ENCODE results near the gene BLID. TPM values are rescaled to one million over a fixed set of nuclear protein-coding genes. Genes with fewer than 3 reads are reported as not detected.

BLID gene
- total RNA-seq, 1 donor from 2014 or later: 1.4 TPM

GRCh38 chr11:122095681-122096262, 20.2 kb downstream of the BLID start:
- no peak for DNase-seq (ENCODE audit: low spot score in 2 of 2, unreplicated experiment in 2 of 2)

GRCh38 chr11:122094836-122095235, 21.2 kb downstream of the BLID start:
- no peak for DNase-seq (ENCODE audit: low spot score in 2 of 2, unreplicated experiment in 2 of 2)
- Mint-ChIP-seq H3K27ac (no peak overlapping the region), H3K36me3 (peaks cover 26% of the 10 kb centered on the region), H3K9me3 (peaks cover 6% of the 10 kb centered on the region), H3K4me1 (peaks cover 36% of the 10 kb centered on the region), H3K27me3 (ENCODE audit: low read depth) (no peaks in the 10 kb centered on the region), H3K4me3 (no peak overlapping the region)
- TF ChIP-seq CTCF (IDR thresholded peaks at IDR 0.05; ENCODE audit: unreplicated experiment): no peak

More at GRCh38 chr11:122095681-122096262, 20.2 kb downstream of the BLID start:
- Mint-ChIP-seq H3K4me1 (peaks cover 36% of the 10 kb centered on the region), H3K9me3 (peaks cover 6% of the 10 kb centered on the region), H3K27me3 (ENCODE audit: low read depth) (no peaks in the 10 kb centered on the region), H3K4me3 (no peak overlapping the region), H3K27ac (peak overlapping the region; percentile 93), H3K36me3 (peaks cover 24% of the 10 kb centered on the region)
- TF ChIP-seq CTCF (IDR thresholded peaks at IDR 0.05; ENCODE audit: unreplicated experiment): no peak

- no peak for TF ChIP-seq CTCF (IDR thresholded peaks at IDR 0.05; ENCODE audit: unreplicated experiment)
- Mint-ChIP-seq H3K9me3 (peaks cover 6% of the 10 kb centered on the region), H3K36me3 (peaks cover 35% of the 10 kb centered on the region), H3K4me1 (peaks cover 36% of the 10 kb centered on the region), H3K4me3 (no peak overlapping the region), H3K27ac (no peak overlapping the region), H3K27me3 (ENCODE audit: low read depth) (no peaks in the 10 kb centered on the region)
- DNase-seq (ENCODE audit: low spot score in 2 of 2, unreplicated experiment in 2 of 2): no peak
Measured at GRCh38 chr11:122093731-122094275, 22.2 kb downstream of the BLID start.

GRCh38 chr11:122091835-122092234, 24.2 kb downstream of the BLID start:
- Mint-ChIP-seq H3K36me3 (peaks cover 46% of the 10 kb centered on the region), H3K9me3 (peaks cover 6% of the 10 kb centered on the region), H3K27ac (peak overlapping the region; percentile 27), H3K4me1 (peaks cover 22% of the 10 kb centered on the region), H3K27me3 (ENCODE audit: low read depth) (no peaks in the 10 kb centered on the region), H3K4me3 (no peak overlapping the region)
- DNase-seq (ENCODE audit: low spot score in 2 of 2, unreplicated experiment in 2 of 2): no peak
- no peak for TF ChIP-seq CTCF (IDR thresholded peaks at IDR 0.05; ENCODE audit: unreplicated experiment)

- Mint-ChIP-seq H3K9me3 (peaks cover 6% of the 10 kb centered on the region), H3K36me3 (peaks cover 47% of the 10 kb centered on the region), H3K27ac (no peak overlapping the region), H3K27me3 (ENCODE audit: low read depth) (no peaks in the 10 kb centered on the region), H3K4me1 (peaks cover 3% of the 10 kb centered on the region), H3K4me3 (no peak overlapping the region)
- TF ChIP-seq CTCF (IDR thresholded peaks at IDR 0.05; ENCODE audit: unreplicated experiment): no peak
- no peak for DNase-seq (ENCODE audit: low spot score in 2 of 2, unreplicated experiment in 2 of 2)
Measured at GRCh38 chr11:122089111-122089510, 26.9 kb downstream of the BLID start.
